ENCODE data around the gene CDH4. TPM values are rescaled to one million over a fixed set of nuclear protein-coding genes. Genes with fewer than 3 reads are reported as not detected.

The CDH4 gene
- total and polyA plus RNA-seq, 2 donors (not counting 3 experiments of a cell fraction or from before 2014, with no cell fraction given): 0.17 to 0.51 TPM

GRCh38 chr20:61629602-61630390, 377.7 kb downstream of the CDH4 start:
- dilution Hi-C loops (cut with MboI; ENCODE audit: extremely low pct_ligation_motif_present, low sequenced_read_pairs) (no loop called here), intact Hi-C loops (cut with micrococcal nuclease) (no loop called here)
- ChIA-PET CTCF (interaction anchor here (1.0 kb wide), 1 partner anchor 10 kb away, joined by 3 read pairs; no protein-coding TSS in a partner anchor), POLR2A (no interaction called here)
- Histone ChIP-seq H4K20me1 (replicated peaks; ENCODE audit: control insufficient read depth, extremely low read depth, insufficient read depth, low read length) (no peaks in the 10 kb centered on the region), H3K9me3 (replicated peaks; ENCODE audit: control insufficient read depth, insufficient read depth, low read length) (peaks cover 10% of the 10 kb centered on the region), H3K27me3 (ENCODE audit: control insufficient read depth in 2 of 2, insufficient read depth in 2 of 2, low read length in 2 of 2) (no peaks in the 10 kb centered on the region), H3K27ac (ENCODE audit: insufficient read depth, low read depth, low read length) (no peak overlapping the region), H3K4me1 (ENCODE audit: control insufficient read depth, extremely low read depth, insufficient read depth, low read length) (no peaks in the 10 kb centered on the region), H3K4me3 (replicated peaks in 1 of 3; ENCODE audit: insufficient read depth in 1 of 3, low read depth in 1 of 3, low read length in 3 of 3) (no peak overlapping the region), H3K9ac (replicated peaks; ENCODE audit: extremely low read depth, insufficient read depth, low read length) (no peak overlapping the region), H3K36me3 (ENCODE audit: control insufficient read depth in 2 of 2, extremely low read depth in 1 of 2, insufficient read depth in 2 of 2, low read length in 2 of 2) (no peaks in the 10 kb centered on the region), H3K9me1 (replicated peaks; ENCODE audit: control insufficient read depth, extremely low read depth, insufficient read depth, low read length) (no peaks in the 10 kb centered on the region), H2AFZ (ENCODE audit: low read depth, low read length) (no peak overlapping the region), H3K4me2 (ENCODE audit: insufficient read depth, low read length) (no peak overlapping the region), H3K79me2 (ENCODE audit: control insufficient read depth, insufficient read depth, low read length) (no peaks in the 10 kb centered on the region)
- DNase-seq (ENCODE audit: low read depth, low spot score): no peak
- no peak for FAIRE-seq
- TF ChIP-seq, protein P1, sequence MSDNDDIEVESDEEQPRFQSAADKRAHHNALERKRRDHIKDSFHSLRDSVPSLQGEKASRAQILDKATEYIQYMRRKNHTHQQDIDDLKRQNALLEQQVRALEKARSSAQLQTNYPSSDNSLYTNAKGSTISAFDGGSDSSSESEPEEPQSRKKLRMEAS (IDR thresholded peaks at IDR 0.05; ENCODE audit: insufficient read depth, insufficient read length): no peak
- TF ChIP-seq, protein P2, sequence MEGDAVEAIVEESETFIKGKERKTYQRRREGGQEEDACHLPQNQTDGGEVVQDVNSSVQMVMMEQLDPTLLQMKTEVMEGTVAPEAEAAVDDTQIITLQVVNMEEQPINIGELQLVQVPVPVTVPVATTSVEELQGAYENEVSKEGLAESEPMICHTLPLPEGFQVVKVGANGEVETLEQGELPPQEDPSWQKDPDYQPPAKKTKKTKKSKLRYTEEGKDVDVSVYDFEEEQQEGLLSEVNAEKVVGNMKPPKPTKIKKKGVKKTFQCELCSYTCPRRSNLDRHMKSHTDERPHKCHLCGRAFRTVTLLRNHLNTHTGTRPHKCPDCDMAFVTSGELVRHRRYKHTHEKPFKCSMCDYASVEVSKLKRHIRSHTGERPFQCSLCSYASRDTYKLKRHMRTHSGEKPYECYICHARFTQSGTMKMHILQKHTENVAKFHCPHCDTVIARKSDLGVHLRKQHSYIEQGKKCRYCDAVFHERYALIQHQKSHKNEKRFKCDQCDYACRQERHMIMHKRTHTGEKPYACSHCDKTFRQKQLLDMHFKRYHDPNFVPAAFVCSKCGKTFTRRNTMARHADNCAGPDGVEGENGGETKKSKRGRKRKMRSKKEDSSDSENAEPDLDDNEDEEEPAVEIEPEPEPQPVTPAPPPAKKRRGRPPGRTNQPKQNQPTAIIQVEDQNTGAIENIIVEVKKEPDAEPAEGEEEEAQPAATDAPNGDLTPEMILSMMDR (IDR thresholded peaks at IDR 0.05; ENCODE audit: extremely low read depth in 1 of 2, insufficient read depth in 1 of 2, low read depth in 1 of 2, low read length in 2 of 2): no peak
- no peak for TF ChIP-seq EZH2 (IDR thresholded peaks at IDR 0.05; ENCODE audit: borderline replicate concordance, low read depth, low read length, severe bottlenecking)
- no peak for TF ChIP-seq MYC (IDR thresholded peaks at IDR 0.05; ENCODE audit: low read depth, low read length)
- TF ChIP-seq FOS (IDR thresholded peaks at IDR 0.05; ENCODE audit: borderline replicate concordance, insufficient read depth, low read length): no peak
- no peak for TF ChIP-seq POLR2A (IDR thresholded peaks at IDR 0.05; ENCODE audit: low read depth, low read length)
- TF ChIP-seq POLR2AphosphoS5 (IDR thresholded peaks at IDR 0.05; ENCODE audit: insufficient read depth, low read depth, low read length): no peak
- no peak for TF ChIP-seq GATA2 (IDR thresholded peaks at IDR 0.05; ENCODE audit: insufficient read depth, insufficient read length, low read depth, low read length)
- TF ChIP-seq JUN (IDR thresholded peaks at IDR 0.05; ENCODE audit: borderline replicate concordance, insufficient read depth, insufficient read length, low read depth): no peak
- BruUV-seq (replicated peaks): no TSS peak

All from endothelial cell of umbilical vein (primary cell).